Thoracic aorta (tissue), 2 donors: ENCODE results near the gene ABCB11. TPM values are rescaled to one million over a fixed set of nuclear protein-coding genes. Genes with fewer than 3 reads are reported as not detected.

Experiments used
- ATAC-seq: fragments of 150-250 bp; one replicate; pipeline ENCODE4 v1.8.0; 2017; ENCODE audit warnings: low read depth; ENCODE audit not compliant: insufficient number of reproducible peaks, low FRiP score
- DNase-seq: peaks from one replicate; pipeline ENCODE4 v3.0.0-alpha.2; 2020; ENCODE audit warnings: low spot score
- H3K27ac ChIP-seq, 2 donors: fragments of 200-600 bp; sonication (generic); 1 replicate in 1 of 2; 2 replicates in 1 of 2; pipeline ENCODE4 v1.5.1; 2016; ENCODE audit warnings: mild to moderate bottlenecking in 2 of 2, moderate library complexity in 2 of 2
- H3K27me3 ChIP-seq: fragments of 200-600 bp; sonication (generic); replicated peaks from 2 replicates; pipeline ENCODE4 v1.6.0; 2016; ENCODE audit warnings: mild to moderate bottlenecking; ENCODE audit not compliant: insufficient read depth
- H3K36me3 ChIP-seq: fragments of 200-600 bp; sonication (generic); one replicate; pipeline ENCODE4 v1.5.1; 2016
- H3K4me1 ChIP-seq, 2 donors: fragments of 200-600 bp; sonication (generic); 1 replicate in 1 of 2; 2 replicates in 1 of 2; pipeline versions ENCODE4 v1.5.1 to v1.6.0; 2016; ENCODE audit warnings: low read depth in 2 of 2, mild to moderate bottlenecking in 1 of 2; ENCODE audit not compliant: control insufficient read depth in 1 of 2
- H3K4me3 ChIP-seq: fragments of 200-600 bp; sonication (generic); 2 replicates; pipeline ENCODE4 v1.5.1; 2016; ENCODE audit warnings: mild to moderate bottlenecking
- H3K9me3 ChIP-seq: fragments of 200-600 bp; sonication (generic); 2 replicates; pipeline ENCODE4 v1.5.1; 2016
- CTCF ChIP-seq: fragments of 200-600 bp; sonication (generic); IDR thresholded peaks from one replicate; pipeline ENCODE4 v1.5.1; 2019; ENCODE audit warnings: antibody characterized with exemption
- total RNA-seq, 2 donors: library from RNA; depleted of rRNA; stranded (reverse); fragments of >200 nt; gene quantifications; one replicate each; pipeline versions ENCODE4 v1.1.0 to v1.2.3, GENCODE V29; 2016

ABCB11 gene
- total RNA-seq, 2 donors from 2014 or later: not detected

- Histone ChIP-seq H3K36me3 (no peaks in the 10 kb centered on the region), H3K27ac (no peak overlapping the region), H3K9me3 (no peaks in the 10 kb centered on the region), H3K4me1 (no peaks in the 10 kb centered on the region), H3K4me3 (no peak overlapping the region), H3K27me3 (no peaks in the 10 kb centered on the region)
- ATAC-seq: no peak
- DNase-seq: no peak
- no peak for TF ChIP-seq CTCF
These were observed 76.9 kb downstream of the ABCB11 start for GRCh38 chr2:168954256-168954655.

GRCh38 chr2:168952424-168952823 lies 78.7 kb downstream of the ABCB11 start:
- Histone ChIP-seq H3K36me3 (no peaks in the 10 kb centered on the region), H3K27ac (no peak overlapping the region), H3K27me3 (no peaks in the 10 kb centered on the region), H3K4me3 (no peak overlapping the region), H3K9me3 (no peaks in the 10 kb centered on the region), H3K4me1 (no peaks in the 10 kb centered on the region)
- TF ChIP-seq CTCF: no peak
- DNase-seq (no peak), ATAC-seq (no peak)

GRCh38 chr2:168951871-168952270 lies 79.3 kb downstream of the ABCB11 start:
- Histone ChIP-seq H3K4me3 (no peak overlapping the region), H3K27ac (no peak overlapping the region), H3K36me3 (no peaks in the 10 kb centered on the region), H3K9me3 (no peaks in the 10 kb centered on the region), H3K4me1 (no peaks in the 10 kb centered on the region), H3K27me3 (no peaks in the 10 kb centered on the region)
- TF ChIP-seq CTCF: no peak
- DNase-seq (no peak), ATAC-seq (no peak)

GRCh38 chr2:168949324-168949723 lies 81.8 kb downstream of the ABCB11 start:
- no peaks in the 10 kb centered on the region for H3K4me1 ChIP-seq
- H3K36me3 ChIP-seq: no peaks in the 10 kb centered on the region
- H3K27me3 ChIP-seq: no peaks in the 10 kb centered on the region
- H3K27ac ChIP-seq: no peak overlapping the region
- no peak overlapping the region for H3K4me3 ChIP-seq
- TF ChIP-seq CTCF: no peak
- no peaks in the 10 kb centered on the region for H3K9me3 ChIP-seq
- DNase-seq (no peak), ATAC-seq (no peak)

GRCh38 chr2:168948621-168949212 lies 82.4 kb downstream of the ABCB11 start:
- Histone ChIP-seq H3K36me3 (no peaks in the 10 kb centered on the region), H3K4me1 (no peaks in the 10 kb centered on the region), H3K27me3 (no peaks in the 10 kb centered on the region), H3K9me3 (no peaks in the 10 kb centered on the region), H3K4me3 (no peak overlapping the region), H3K27ac (no peak overlapping the region)
- no peak for TF ChIP-seq CTCF
- ATAC-seq: no peak
- no peak for DNase-seq
